HG02610 (cell line): ENCODE measurements around the gene UNG.
"Not testable (repeated sequence)": the region's sequence is repeated elsewhere in the genome, so short reads cannot be mapped to it uniquely, and the experiment has no call there.

ENCODE experiments used
- ATAC-seq: cut with Tn5 transposase; IDR thresholded peaks from one replicate; pipeline ENCODE4 v1.9.1; 2021; ENCODE audit warnings: mild to moderate bottlenecking, moderate library complexity; ENCODE audit not compliant: unreplicated experiment

The UNG gene

GRCh38 chr12:109097435-109098182 is at the start of gene UNG:
Gene UNG (plus strand): TSS chr12:109097597. CDS start chr12:109097680, 83 bp downstream.
- ATAC-seq, result peak; percentile 95

- not testable (repeated sequence) for ATAC-seq
Observed at GRCh38 chr12:109048706-109049105, 48.7 kb upstream of the UNG start.

DNA sequence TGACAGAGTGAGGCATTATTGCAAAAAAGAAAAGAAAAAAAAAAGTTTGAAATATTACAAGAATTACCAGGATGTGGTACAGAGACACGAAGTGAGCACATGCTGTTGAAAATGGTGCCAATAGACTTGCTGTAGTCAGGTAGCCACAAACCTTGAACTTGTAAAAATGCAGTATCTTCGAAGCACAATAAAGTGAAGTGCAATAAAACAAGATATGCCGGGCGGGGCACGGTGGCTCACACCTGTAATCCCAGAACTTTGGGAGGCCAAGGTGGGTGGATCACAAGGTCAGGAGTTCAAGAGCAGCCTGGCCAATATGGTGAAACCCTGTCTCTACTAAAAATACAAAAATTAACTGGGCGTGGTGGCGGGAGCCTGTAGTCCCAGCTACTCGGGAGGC is 47.6 kb upstream of the UNG start:
- ATAC-seq, result not testable (repeated sequence)

GRCh38 chr12:109052097-109052413 is 45.3 kb upstream of the UNG start:
- no peak for ATAC-seq

DNA sequence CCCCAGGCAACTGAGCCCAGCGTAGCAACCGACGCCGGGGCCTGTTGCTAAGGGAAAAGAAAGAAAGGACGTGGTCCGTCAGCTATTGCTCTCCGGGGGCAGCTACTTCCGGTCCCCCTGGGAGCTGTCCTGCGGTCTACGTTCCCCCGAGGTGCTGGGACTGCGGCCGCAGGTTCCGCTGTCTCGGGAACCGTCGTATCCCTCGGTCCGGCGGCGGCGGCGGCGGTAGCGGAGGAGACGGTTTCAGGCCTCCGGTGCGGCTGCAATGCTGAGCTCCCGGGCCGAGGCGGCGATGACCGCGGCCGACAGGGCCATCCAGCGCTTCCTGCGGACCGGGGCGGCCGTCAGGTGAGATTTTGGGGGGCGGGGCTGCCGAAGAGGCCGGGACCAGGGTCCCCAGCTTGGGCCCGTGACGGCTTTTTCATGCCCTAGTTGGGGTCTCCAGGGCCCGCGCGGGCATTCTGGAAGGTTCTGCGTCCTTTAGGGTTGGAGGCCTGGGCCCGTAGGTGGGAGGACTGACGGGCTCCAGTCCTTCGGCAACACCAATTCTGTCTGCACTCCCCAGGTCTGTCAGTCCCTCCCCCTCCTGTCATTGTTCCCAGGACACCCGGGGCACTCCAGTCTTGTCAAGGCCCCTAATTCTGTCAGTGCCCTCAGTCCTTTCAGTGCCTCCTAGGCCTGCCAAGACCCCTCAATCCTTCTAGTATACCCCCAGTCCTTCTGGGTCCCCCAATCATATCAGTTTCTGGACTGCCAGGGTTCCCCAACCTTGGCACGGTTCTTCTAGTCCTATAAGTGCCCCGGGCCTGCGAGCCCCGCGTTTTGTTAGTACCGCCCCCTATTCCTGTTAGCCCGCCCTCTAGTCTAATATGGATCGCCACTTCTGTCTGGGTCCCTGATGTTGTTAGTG is 44.7 kb upstream of the UNG start, which contains the start of gene USP30:
Gene USP30 (plus strand): TSS at position 163 of the 910 bp plus-strand sequence. CDS start 103 bp downstream, at position 266.
- ATAC-seq, result peak; percentile 68

- peak; percentile 65 for ATAC-seq
Observed at GRCh38 chr12:109053382-109054123, 43.8 kb upstream of the UNG start.

GRCh38 chr12:109054124-109054513 is 43.3 kb upstream of the UNG start:
- peak; percentile 2 for ATAC-seq

DNA sequence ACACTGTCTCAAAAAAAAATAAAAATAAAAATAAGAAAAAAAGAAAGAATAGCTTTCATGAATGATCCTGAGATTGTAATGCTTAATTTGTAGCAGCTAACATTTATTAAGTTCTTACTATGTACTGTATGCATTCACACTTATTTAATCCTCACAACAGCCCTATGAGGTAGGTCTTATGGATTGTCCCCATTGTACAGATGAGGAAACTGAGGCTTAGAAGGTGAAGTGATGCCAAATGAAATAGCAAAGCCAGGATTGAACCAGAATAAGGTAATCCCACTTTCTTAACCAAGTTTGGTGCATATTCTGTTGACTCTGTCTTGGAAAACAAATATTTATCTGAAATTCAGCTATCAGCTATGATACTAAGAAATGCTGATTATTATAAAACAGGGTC is 42.9 kb upstream of the UNG start:
- ATAC-seq, result no peak

DNA sequence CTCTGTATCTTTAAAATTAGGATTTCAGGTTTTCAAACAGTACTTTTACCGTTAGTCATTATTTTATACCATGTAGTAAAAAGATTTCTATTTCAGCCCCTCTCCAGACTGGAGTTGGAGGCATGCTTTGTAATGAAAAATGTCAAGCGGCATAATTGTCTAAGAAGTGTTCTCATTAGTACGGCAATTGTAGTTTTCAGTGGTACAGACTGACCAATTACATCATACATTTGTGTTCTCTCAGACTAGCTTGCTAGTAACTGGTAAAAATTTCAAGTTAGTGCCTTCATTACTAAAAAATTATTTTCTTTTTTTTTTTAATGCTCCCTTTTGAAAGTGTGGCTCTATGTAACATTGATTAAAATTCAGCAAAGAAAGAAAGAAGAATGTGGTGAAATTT is 40.5 kb upstream of the UNG start:
- ATAC-seq, result no peak

- no peak for ATAC-seq
Observed at GRCh38 chr12:109057376-109057775, 40.0 kb upstream of the UNG start.

GRCh38 chr12:109058773-109059172 is 38.6 kb upstream of the UNG start:
- ATAC-seq, result no peak

- ATAC-seq, result no peak
Observed at GRCh38 chr12:109064143-109064542, 33.3 kb upstream of the UNG start.

DNA sequence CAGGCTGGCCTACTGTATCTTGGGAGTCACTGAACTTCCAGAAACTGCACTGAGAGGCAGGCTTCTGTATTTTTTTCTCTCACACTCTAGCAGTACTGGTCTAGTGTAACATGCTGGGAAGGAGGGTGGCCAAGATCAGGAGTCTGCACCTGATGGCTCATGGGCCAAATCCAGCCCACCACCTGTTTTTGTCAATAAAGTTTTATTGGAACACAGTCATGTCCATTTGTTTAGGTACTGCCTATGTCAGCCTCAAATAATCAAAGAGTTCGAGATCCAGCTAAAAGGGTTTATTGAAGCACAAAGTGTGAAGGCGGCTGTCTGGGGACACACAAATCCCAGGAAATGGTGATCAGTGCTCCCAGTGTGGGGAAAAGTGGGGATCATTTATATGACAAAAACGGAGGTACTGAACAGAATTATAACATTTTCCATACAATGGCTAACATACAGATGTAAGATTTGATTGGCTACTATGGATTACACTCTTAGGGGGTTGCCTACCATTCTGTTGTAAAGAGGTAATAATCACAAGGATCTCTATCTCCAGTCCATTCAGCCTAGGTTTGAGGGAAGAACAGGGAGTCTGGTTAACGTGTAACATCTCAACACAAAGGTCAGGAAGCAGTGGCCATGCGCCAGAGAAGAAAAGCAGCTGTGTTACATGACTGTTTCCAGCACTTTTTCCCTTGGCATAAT is 32.1 kb upstream of the UNG start:
- ATAC-seq, result no peak

DNA sequence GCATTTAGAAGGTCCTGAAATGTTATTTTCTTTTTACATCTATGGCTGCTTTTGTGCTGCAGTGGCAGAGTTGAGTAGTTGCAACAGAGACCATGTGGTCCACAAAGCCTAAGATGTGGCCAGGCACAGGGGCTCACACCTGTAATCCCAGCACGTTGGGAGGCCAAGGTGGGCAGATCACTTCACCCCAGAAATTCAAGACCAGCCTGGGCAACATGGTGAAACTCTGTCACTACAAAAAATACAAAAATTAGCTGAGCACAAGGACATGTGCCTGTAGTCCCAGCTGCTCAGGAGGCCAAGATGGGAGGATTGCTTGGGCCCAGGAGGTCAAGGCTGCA is 31.6 kb upstream of the UNG start:
- no peak for ATAC-seq

GRCh38 chr12:109069307-109070271 is 27.8 kb upstream of the UNG start:
- ATAC-seq, result no peak

- ATAC-seq, result no peak
Observed at GRCh38 chr12:109074866-109075265, 22.5 kb upstream of the UNG start.

- ATAC-seq, result no peak
Observed at GRCh38 chr12:109082751-109083150, 14.6 kb upstream of the UNG start.

DNA sequence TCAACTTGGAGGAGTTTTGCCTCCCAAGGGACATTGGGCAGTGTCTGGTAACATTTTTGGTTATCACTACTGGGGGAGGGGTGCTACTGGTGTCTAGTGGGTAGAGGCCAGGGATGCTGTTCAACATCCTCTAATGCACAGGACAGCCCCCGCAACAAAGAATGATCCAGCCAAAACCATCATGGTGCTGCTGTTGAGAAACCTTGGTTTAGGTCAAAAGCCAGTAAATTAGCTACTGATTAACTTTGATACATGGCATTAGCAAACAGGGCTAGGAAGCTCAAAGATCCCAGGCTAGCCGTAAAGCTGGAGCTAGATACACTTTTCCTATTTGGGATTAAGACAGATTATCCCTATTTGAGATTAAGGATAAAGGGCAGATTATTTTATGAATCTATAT is 13.0 kb upstream of the UNG start:
- no peak for ATAC-seq

- no peak for ATAC-seq
Observed at GRCh38 chr12:109085590-109085989, 11.8 kb upstream of the UNG start.

DNA sequence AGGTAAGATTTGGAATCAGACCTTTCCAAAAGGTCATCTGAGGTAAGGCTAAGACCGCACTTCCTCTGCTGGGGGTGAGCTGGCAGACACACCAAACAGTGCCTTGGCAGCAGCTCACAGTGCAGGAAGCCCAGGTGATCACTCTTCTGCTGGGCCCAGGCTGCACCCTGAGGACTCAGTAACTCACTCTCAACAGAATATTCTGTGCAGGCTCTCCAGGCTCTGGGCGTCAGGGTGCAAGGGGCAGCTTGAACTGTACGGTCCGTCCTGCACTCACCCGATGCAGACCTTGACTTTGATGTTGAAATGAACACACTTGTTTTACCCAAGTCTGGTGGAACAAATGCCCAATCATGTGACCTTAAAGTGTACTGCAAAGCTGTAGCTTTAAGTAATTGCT is 10.1 kb upstream of the UNG start:
- no peak for ATAC-seq
